Body of pancreas (tissue), 4 donors: Measurements from ENCODE around the gene FYB2.

Experiments used
- CTCF ChIP-seq, 7 experiments: fragments of 450-650 bp in 4 of 7; fragments of 200-600 bp in 3 of 7; sonication (generic) in 3 of 7; IDR thresholded peaks; one replicate each; pipeline ENCODE4 v1.5.1; 2016 to 2019; ENCODE audit warnings: antibody characterized with exemption in 7 of 7
- POLR2A ChIP-seq, 3 donors: fragments of 450-650 bp; IDR thresholded peaks; one replicate each; pipeline ENCODE4 v1.6.1; 2016; ENCODE audit warnings: antibody characterized with exemption in 3 of 3, mild to moderate bottlenecking in 2 of 3

DNA sequence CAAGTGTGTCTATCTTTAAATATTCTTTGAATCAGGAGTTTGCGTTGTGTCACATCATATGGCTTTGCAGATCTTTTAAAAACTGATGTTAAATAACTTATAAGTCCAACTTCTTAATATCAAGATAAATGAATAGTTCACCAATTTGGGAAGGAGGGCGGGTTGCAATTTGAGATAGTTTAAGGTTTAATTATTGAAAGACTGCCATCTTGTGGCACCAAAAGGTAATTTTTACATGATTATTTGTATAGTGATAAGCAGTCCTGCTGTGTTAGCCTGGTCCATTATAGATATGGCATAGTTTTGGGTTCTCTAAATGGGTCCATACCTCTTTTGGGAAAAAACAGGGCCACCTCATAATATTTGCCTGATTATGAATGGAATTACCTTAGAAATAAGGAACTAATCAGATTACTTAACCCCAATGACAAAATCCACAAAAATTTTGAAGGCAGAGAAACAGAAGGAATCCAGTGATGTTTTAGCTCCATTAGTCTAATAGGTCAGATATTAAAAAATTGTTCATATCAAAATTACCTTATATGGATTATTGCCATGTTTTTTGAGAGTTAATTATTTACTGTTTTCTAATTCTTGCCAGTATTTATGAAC is 109.8 kb downstream of the FYB2 start:
- TF ChIP-seq CTCF (IDR thresholded peaks at IDR 0.05) (peak in 6 of 7 experiments; percentile 49 to 62 (median 55)), POLR2A (IDR thresholded peaks at IDR 0.05) (no peak)
